ENCODE data around the gene ATP9A. TPM values are rescaled to one million over a fixed set of nuclear protein-coding genes. Genes with fewer than 3 reads are reported as not detected.
A peak's percentile ranks its signal among the peaks of the same experiment; 100 is the strongest.
"Not testable (repeated sequence)": the region's sequence is repeated elsewhere in the genome, so short reads cannot be mapped to it uniquely, and the experiment has no call there.

Gene ATP9A
- total RNA-seq, 1 donor from 2014 or later, result 18.2 TPM

- no peaks in the 10 kb centered on the region for H3K36me3 Mint-ChIP-seq
Observed at GRCh38 chr20:51648571-51648947, 119.6 kb downstream of the ATP9A start.

GRCh38 chr20:51647674-51648570, 120.3 kb downstream of the ATP9A start:
- Histone ChIP-seq H3K27ac (no peak overlapping the region), H3K4me2 (no peak overlapping the region), H3K9ac (no peak overlapping the region), H3K27me3 (no peaks in the 10 kb centered on the region), H3K9me3 (ENCODE audit: low read depth) (no peaks in the 10 kb centered on the region), H3F3A (ENCODE audit: low read depth) (peaks cover 15% of the 10 kb centered on the region), H3K79me2 (ENCODE audit: low read depth) (no peaks in the 10 kb centered on the region), H4K20me1 (ENCODE audit: low read depth) (no peaks in the 10 kb centered on the region), H2AFZ (replicated peaks) (no peak overlapping the region), H3K4me3 (no peak overlapping the region), H3K36me3 (no peaks in the 10 kb centered on the region), H3K4me1 (peaks cover 20% of the 10 kb centered on the region)
- Mint-ChIP-seq H3K4me1 (peaks cover 18% of the 10 kb centered on the region), H3K27ac (peak overlapping the region; percentile 57), H3K9me3 (no peaks in the 10 kb centered on the region), H3K36me3 (no peaks in the 10 kb centered on the region), H3K27me3 (ENCODE audit: insufficient read depth, low read depth) (peaks cover 2% of the 10 kb centered on the region), H3K4me3 (no peak overlapping the region)
- DNase-seq (ENCODE audit: low spot score), result no peak
- no peak for TF ChIP-seq EZH2phosphoT487 (IDR thresholded peaks at IDR 0.05)
- no peak for TF ChIP-seq EZH2 (IDR thresholded peaks at IDR 0.05)
- no peak for TF ChIP-seq CTCF (IDR thresholded peaks at IDR 0.05)

More at GRCh38 chr20:51648571-51648947, 119.6 kb downstream of the ATP9A start:
- Histone ChIP-seq H2AFZ (replicated peaks) (no peak overlapping the region), H3K4me1 (peaks cover 14% of the 10 kb centered on the region), H3K79me2 (ENCODE audit: low read depth) (no peaks in the 10 kb centered on the region), H4K20me1 (ENCODE audit: low read depth) (no peaks in the 10 kb centered on the region), H3K4me2 (no peak overlapping the region), H3K9me3 (ENCODE audit: low read depth) (no peaks in the 10 kb centered on the region), H3K27ac (no peak overlapping the region), H3K9ac (no peak overlapping the region), H3K36me3 (no peaks in the 10 kb centered on the region), H3K4me3 (no peak overlapping the region), H3K27me3 (no peaks in the 10 kb centered on the region), H3F3A (ENCODE audit: low read depth) (peaks cover 9% of the 10 kb centered on the region)
- no peak overlapping the region for H3K4me3 Mint-ChIP-seq
- no peak overlapping the region for H3K27ac Mint-ChIP-seq
- TF ChIP-seq CTCF (IDR thresholded peaks at IDR 0.05) (no peak), EZH2phosphoT487 (IDR thresholded peaks at IDR 0.05) (no peak), EZH2 (IDR thresholded peaks at IDR 0.05) (no peak)
- H3K27me3 Mint-ChIP-seq (ENCODE audit: insufficient read depth, low read depth), result peaks cover 2% of the 10 kb centered on the region
- no peak for DNase-seq (ENCODE audit: low spot score)
- no peaks in the 10 kb centered on the region for H3K9me3 Mint-ChIP-seq
- H3K4me1 Mint-ChIP-seq, result peaks cover 13% of the 10 kb centered on the region

- not testable (repeated sequence) for H3K27ac Mint-ChIP-seq; H4K20me1 ChIP-seq (ENCODE audit: low read depth); H3K4me3 ChIP-seq; H3K9me3 Mint-ChIP-seq; H3K27me3 Mint-ChIP-seq (ENCODE audit: insufficient read depth, low read depth); H3K4me2 ChIP-seq; H3K9ac ChIP-seq; H3K36me3 Mint-ChIP-seq; DNase-seq (ENCODE audit: low spot score); H3K36me3 ChIP-seq; H3K27me3 ChIP-seq; H3K27ac ChIP-seq; H3K79me2 ChIP-seq (ENCODE audit: low read depth); H3K9me3 ChIP-seq (ENCODE audit: low read depth); H2AFZ ChIP-seq (replicated peaks); H3K4me3 Mint-ChIP-seq
- peaks cover 20% of the 10 kb centered on the region for H3K4me1 Mint-ChIP-seq
- H3K4me1 ChIP-seq, result peaks cover 23% of the 10 kb centered on the region
- H3F3A ChIP-seq (ENCODE audit: low read depth), result peaks cover 18% of the 10 kb centered on the region
Observed at GRCh38 chr20:51643810-51644209, 124.4 kb downstream of the ATP9A start.

GRCh38 chr20:51643390-51643789, 124.8 kb downstream of the ATP9A start:
- H3K27ac Mint-ChIP-seq, result peak overlapping the region; percentile 79
- H3F3A ChIP-seq (ENCODE audit: low read depth), result peaks cover 18% of the 10 kb centered on the region
- no peaks in the 10 kb centered on the region for H4K20me1 ChIP-seq (ENCODE audit: low read depth)

More at GRCh38 chr20:51643390-51643789, 124.8 kb downstream of the ATP9A start:
- no peak overlapping the region for H2AFZ ChIP-seq (replicated peaks)
- DNase-seq (ENCODE audit: low spot score), result no peak
- Mint-ChIP-seq H3K27me3 (ENCODE audit: insufficient read depth, low read depth) (peaks cover 4% of the 10 kb centered on the region), H3K4me1 (peaks cover 20% of the 10 kb centered on the region), H3K36me3 (no peaks in the 10 kb centered on the region), H3K9me3 (no peaks in the 10 kb centered on the region), H3K4me3 (no peak overlapping the region)
- TF ChIP-seq EZH2 (IDR thresholded peaks at IDR 0.05), result no peak
- no peak for TF ChIP-seq CTCF (IDR thresholded peaks at IDR 0.05)
- no peak for TF ChIP-seq EZH2phosphoT487 (IDR thresholded peaks at IDR 0.05)
- H3K27ac ChIP-seq, result no peak overlapping the region
- H3K27me3 ChIP-seq, result no peaks in the 10 kb centered on the region
- peaks cover 23% of the 10 kb centered on the region for H3K4me1 ChIP-seq
- H3K79me2 ChIP-seq (ENCODE audit: low read depth), result no peaks in the 10 kb centered on the region
- no peak overlapping the region for H3K4me3 ChIP-seq
- H3K9ac ChIP-seq, result no peak overlapping the region
- no peaks in the 10 kb centered on the region for H3K36me3 ChIP-seq
- no peaks in the 10 kb centered on the region for H3K9me3 ChIP-seq (ENCODE audit: low read depth)
- peak overlapping the region; percentile 26 for H3K4me2 ChIP-seq

All from neural progenitor cell (in vitro differentiated cells).